SK-N-SH (cell line): Measurements from ENCODE around the gene DLAT. TPM values are rescaled to one million over a fixed set of nuclear protein-coding genes. Genes with fewer than 3 reads are reported as not detected.

Source experiments
- CTCF ChIA-PET: fragments of 300-600, 350-600 bp; formaldehyde crosslinking; extraction: SDS; loops from one replicate; lab custom pipeline; 2021; lab: Yijun Ruan, JAX
- POLR2A ChIA-PET: fragments of 350-600 bp; sonication (Branson Sonifier 250); formaldehyde crosslinking; extraction: SDS; loops from one replicate; lab custom pipeline; 2020; ENCODE audit warnings: antibody characterized with exemption, inconsistent platforms; lab: Yijun Ruan, JAX
- DNase-seq: peaks from one replicate; pipeline ENCODE4 v3.0.0; 2012
- H2AFZ ChIP-seq: fragments of 200-600 bp; sonication (generic); 2 replicates; pipeline ENCODE4 v1.8.1; 2016; ENCODE audit warnings: antibody characterized with exemption, mild to moderate bottlenecking, low read depth
- H3F3A ChIP-seq: fragments of 200-600 bp; sonication (generic); replicated peaks from 2 replicates; pipeline ENCODE3; 2016; ENCODE audit warnings: antibody characterized with exemption, mild to moderate bottlenecking; ENCODE audit not compliant: insufficient read depth
- H3K27ac ChIP-seq, 2 experiments: fragments of 200-500 bp in 1 of 2; fragments of 200-600 bp in 1 of 2; sonication (Bioruptor generic) in 1 of 2; sonication (generic), shearing (Covaris generic) in 1 of 2; 2 replicates each; pipeline versions ENCODE4 v1.5.1 to v1.6.1; 2014 to 2016; ENCODE audit warnings: low read depth in 2 of 2, inconsistent platforms in 1 of 2, low read length in 1 of 2, mild to moderate bottlenecking in 1 of 2, mixed read lengths in 1 of 2
- H3K27me3 ChIP-seq: fragments of 200-600 bp; sonication (generic), shearing (Covaris generic); 2 replicates; pipeline ENCODE4 v1.6.1; 2016; ENCODE audit warnings: mixed run types; ENCODE audit not compliant: insufficient read depth
- H3K36me3 ChIP-seq, 2 experiments: fragments of 200-500 bp in 1 of 2; fragments of 200-600 bp in 1 of 2; sonication (Bioruptor generic) in 1 of 2; sonication (generic) in 1 of 2; replicated peaks in 1 of 2; 2 replicates each; pipeline versions ENCODE3 to v1.5.1; 2014 to 2016; ENCODE audit warnings: low read length in 1 of 2, mild to moderate bottlenecking in 1 of 2; ENCODE audit not compliant: insufficient read depth in 2 of 2, control insufficient read depth in 1 of 2
- H3K4me1 ChIP-seq, 2 experiments: fragments of 200-500 bp in 1 of 2; fragments of 200-600 bp in 1 of 2; sonication (Bioruptor generic) in 1 of 2; sonication (generic), shearing (Covaris generic) in 1 of 2; 2 replicates each; pipeline versions ENCODE4 v1.5.1 to v1.6.1; 2014 to 2016; ENCODE audit warnings: low read depth in 1 of 2, low read length in 1 of 2, mixed run types in 1 of 2; ENCODE audit not compliant: insufficient read depth in 2 of 2, control insufficient read depth in 1 of 2
- H3K4me2 ChIP-seq: fragments of 200-600 bp; sonication (generic), shearing (Covaris generic); 2 replicates; pipeline ENCODE4 v1.6.1; 2017; ENCODE audit warnings: mixed run types
- H3K4me3 ChIP-seq, 2 experiments: fragments of 200-500 bp in 1 of 2; fragments of 200-600 bp in 1 of 2; sonication (Bioruptor generic) in 1 of 2; sonication (generic), shearing (Covaris generic) in 1 of 2; 2 replicates each; pipeline versions ENCODE4 v1.5.1 to v1.8.1; 2014 to 2016; ENCODE audit warnings: low read depth in 2 of 2, inconsistent platforms in 1 of 2, low read length in 1 of 2, mild to moderate bottlenecking in 1 of 2, mixed read lengths in 1 of 2, moderate library complexity in 1 of 2
- H3K79me2 ChIP-seq: fragments of 200-600 bp; sonication (generic); 2 replicates; pipeline ENCODE4 v1.8.1; 2017; ENCODE audit warnings: mild to moderate bottlenecking; ENCODE audit not compliant: insufficient read depth
- H3K9ac ChIP-seq: fragments of 200-600 bp; sonication (generic); 2 replicates; pipeline ENCODE4 v1.6.1; 2017; ENCODE audit warnings: mixed run types
- H3K9me2 ChIP-seq: fragments of 200-600 bp; sonication (generic); 2 replicates; pipeline ENCODE4 v1.6.1; 2017; ENCODE audit warnings: mixed run types
- H3K9me3 ChIP-seq: fragments of 200-600 bp; sonication (generic); 2 replicates; pipeline ENCODE4 v1.6.1; 2017; ENCODE audit warnings: mixed run types, mild to moderate bottlenecking, moderate library complexity
- H4K20me1 ChIP-seq: fragments of 200-600 bp; sonication (generic); 2 replicates; pipeline ENCODE4 v1.6.1; 2017; ENCODE audit warnings: mild to moderate bottlenecking, mixed run types; ENCODE audit not compliant: insufficient read depth
- CTCF ChIP-seq: fragments of 200-600 bp; sonication (generic); IDR thresholded peaks from 2 replicates; pipeline ENCODE4 v1.6.1; 2017; ENCODE audit warnings: antibody characterized with exemption, mild to moderate bottlenecking, moderate library complexity
- ELF1 ChIP-seq: IDR thresholded peaks from 2 replicates; pipeline ENCODE4 v1.4.0; 2012
- FOSL2 ChIP-seq: IDR thresholded peaks from 2 replicates; pipeline ENCODE4 v1.4.0; 2012; ENCODE audit warnings: low read depth, mild to moderate bottlenecking, moderate library complexity, borderline replicate concordance
- FOXM1 ChIP-seq: IDR thresholded peaks from 2 replicates; pipeline ENCODE4 v1.4.0; 2012; ENCODE audit warnings: low read depth, mild to moderate bottlenecking
- GABPA ChIP-seq: IDR thresholded peaks from 2 replicates; pipeline ENCODE4 v1.4.0; 2012; ENCODE audit warnings: low read depth, mild to moderate bottlenecking
- JUND ChIP-seq: IDR thresholded peaks from 2 replicates; pipeline ENCODE4 v1.4.0; 2012
- MXI1 ChIP-seq: IDR thresholded peaks from 2 replicates; pipeline ENCODE4 v1.6.1; 2012; ENCODE audit warnings: mild to moderate bottlenecking, low read depth, low read length, improper control_type of control experiment
- NFIC ChIP-seq: IDR thresholded peaks from 2 replicates; pipeline ENCODE4 v1.4.0; 2012; ENCODE audit warnings: borderline replicate concordance
- NRF1 ChIP-seq: IDR thresholded peaks from 2 replicates; pipeline ENCODE4 v1.6.1; 2012; ENCODE audit warnings: low read depth, mild to moderate bottlenecking, low read length
- PBX3 ChIP-seq: IDR thresholded peaks from 2 replicates; pipeline ENCODE4; 2012
- RCOR1 ChIP-seq: fragments of 150-350 bp; IDR thresholded peaks from 2 replicates; pipeline ENCODE4 v1.6.1; 2017; ENCODE audit warnings: antibody characterized with exemption, low read length
- REST ChIP-seq: IDR thresholded peaks from 2 replicates; pipeline ENCODE4 v1.6.1; 2012; ENCODE audit warnings: mild to moderate bottlenecking, low read depth, low read length, moderate library complexity
- RXRA ChIP-seq: IDR thresholded peaks from 2 replicates; pipeline ENCODE4 v1.4.0; 2012; ENCODE audit warnings: low read depth, mild to moderate bottlenecking, borderline replicate concordance
- SIN3A ChIP-seq: IDR thresholded peaks from 2 replicates; pipeline ENCODE4 v1.6.1; 2012; ENCODE audit warnings: low read depth, mild to moderate bottlenecking, low read length, moderate library complexity, borderline replicate concordance
- SMC3 ChIP-seq: IDR thresholded peaks from 2 replicates; pipeline ENCODE4 v1.6.1; 2012; ENCODE audit warnings: low read depth, low read length, improper control_type of control experiment
- USF2 ChIP-seq: fragments of 150-350 bp; IDR thresholded peaks from 2 replicates; pipeline ENCODE4 v1.6.1; 2017; ENCODE audit warnings: antibody characterized with exemption, low read length, low read depth, borderline replicate concordance
- YY1 ChIP-seq: IDR thresholded peaks from 2 replicates; pipeline ENCODE4 v1.4.0; 2012; ENCODE audit warnings: low read depth, mild to moderate bottlenecking
- WGBS: methylation state at CpG from one replicate; pipeline ENCODE4 v1.1.6; 2017; ENCODE audit warnings: low lambda C conversion rate; 5-methylcytosine and 5-hydroxymethylcytosine counted together
- polyA plus RNA-seq, 3 experiments: library from polyadenylated mRNA; depleted of rRNA; stranded (reverse); fragments of >200 nt; gene quantifications; 2 replicates each; pipeline ENCODE4 v1.2.3, GENCODE V29; 2012

The DLAT gene
- polyA plus RNA-seq, 1 of the 3 experiments (the other 2 are of a cell fraction) = 14.4 TPM

- H3K4me1 ChIP-seq = peaks cover 0 to 2% of the 10 kb centered on the region in 2 experiments; a peak in 1 of 4 replicates
- no peaks in the 10 kb centered on the region for H3K79me2 ChIP-seq
- no peak for DNase-seq
- H3K9me2 ChIP-seq = no peaks in the 10 kb centered on the region
- H3F3A ChIP-seq = peaks cover under 1% of the 10 kb centered on the region
- no peak overlapping the region for H2AFZ ChIP-seq
- H3K9ac ChIP-seq = no peak overlapping the region
- no peaks in the 10 kb centered on the region for H3K27me3 ChIP-seq
- H3K9me3 ChIP-seq = no peaks in the 10 kb centered on the region
- no peak overlapping the region for H3K4me3 ChIP-seq
- CTCF ChIA-PET = interaction anchor here (0.8 to 1.2 kb wide), 3 partner anchors 19 to 71 kb away, joined by 3 to 5 read pairs (median 3); no protein-coding TSS in a partner anchor
- H3K4me2 ChIP-seq = no peak overlapping the region
- H4K20me1 ChIP-seq = no peaks in the 10 kb centered on the region
- no peak for TF ChIP-seq GABPA
- no peak for TF ChIP-seq FOXM1
- TF ChIP-seq FOSL2 = no peak
- no peak for TF ChIP-seq USF2
- no peak for TF ChIP-seq CTCF
- TF ChIP-seq JUND = no peak
- TF ChIP-seq MXI1 = no peak
- no peak for TF ChIP-seq RXRA
- no peak for TF ChIP-seq ELF1
- TF ChIP-seq RCOR1 = no peak
- no peak for TF ChIP-seq NFIC
- TF ChIP-seq SIN3A = no peak
- TF ChIP-seq YY1 = no peak
- TF ChIP-seq PBX3 = no peak
- no peak for TF ChIP-seq NRF1
- TF ChIP-seq REST = no peak
- TF ChIP-seq SMC3 = no peak
- WGBS = 94% methylated on average over 6 of the region's 6 CpGs
- H3K36me3 ChIP-seq = peaks cover 6 to 46% of the 10 kb centered on the region in 2 experiments
- H3K27ac ChIP-seq = no peak overlapping the region
- POLR2A ChIA-PET = interaction anchor here (1.3 to 1.4 kb wide), 2 partner anchors 10 to 76 kb away, joined by 3 read pairs; no protein-coding TSS in a partner anchor
These were observed 22.6 kb upstream of the DLAT start for GRCh38 chr11:112002491-112003216.
